ENCODE results near the gene NDUFA8. TPM values are rescaled to one million over a fixed set of nuclear protein-coding genes. Genes with fewer than 3 reads are reported as not detected.
A peak's percentile ranks its signal among the peaks of the same experiment; 100 is the strongest.

Gene NDUFA8
- total RNA-seq, 1 donor from 2014 or later = 46.1 TPM

GRCh38 chr9:122155796-122156195 lies 3.8 kb downstream of the NDUFA8 start:
- Mint-ChIP-seq H3K27me3 (ENCODE audit: unreplicated experiment) (peaks cover 3% of the 10 kb centered on the region), H3K4me3 (ENCODE audit: unreplicated experiment) (no peak overlapping the region), H3K36me3 (ENCODE audit: unreplicated experiment) (no peaks in the 10 kb centered on the region), H3K9me3 (ENCODE audit: unreplicated experiment) (peaks cover 3% of the 10 kb centered on the region), H3K4me1 (ENCODE audit: low read depth, unreplicated experiment) (peaks cover 4% of the 10 kb centered on the region), H3K27ac (ENCODE audit: unreplicated experiment) (no peak overlapping the region)
- TF ChIP-seq CTCF (IDR thresholded peaks at IDR 0.05; ENCODE audit: partially characterized antibody, unreplicated experiment) = no peak
- DNase-seq = no peak

GRCh38 chr9:122151267-122151828 lies 8.2 kb downstream of the NDUFA8 start:
- TF ChIP-seq CTCF (IDR thresholded peaks at IDR 0.05; ENCODE audit: partially characterized antibody, unreplicated experiment) = peak; percentile 29
- no peaks in the 10 kb centered on the region for H3K27me3 Mint-ChIP-seq (ENCODE audit: unreplicated experiment)
- H3K4me1 Mint-ChIP-seq (ENCODE audit: low read depth, unreplicated experiment) = no peaks in the 10 kb centered on the region

GRCh38 chr9:122145592-122145863 lies 14.1 kb downstream of the NDUFA8 start:
- Mint-ChIP-seq H3K27me3 (ENCODE audit: unreplicated experiment) (peaks cover 3% of the 10 kb centered on the region), H3K36me3 (ENCODE audit: unreplicated experiment) (no peaks in the 10 kb centered on the region), H3K4me3 (ENCODE audit: unreplicated experiment) (no peak overlapping the region), H3K27ac (ENCODE audit: unreplicated experiment) (no peak overlapping the region), H3K9me3 (ENCODE audit: unreplicated experiment) (no peaks in the 10 kb centered on the region), H3K4me1 (ENCODE audit: low read depth, unreplicated experiment) (no peaks in the 10 kb centered on the region)
- DNase-seq = no peak
- no peak for TF ChIP-seq CTCF (IDR thresholded peaks at IDR 0.05; ENCODE audit: partially characterized antibody, unreplicated experiment)

More at GRCh38 chr9:122151267-122151828, 8.2 kb downstream of the NDUFA8 start:
- no peaks in the 10 kb centered on the region for H3K9me3 Mint-ChIP-seq (ENCODE audit: unreplicated experiment)
- H3K27ac Mint-ChIP-seq (ENCODE audit: unreplicated experiment) = no peak overlapping the region
- no peak for DNase-seq
- H3K36me3 Mint-ChIP-seq (ENCODE audit: unreplicated experiment) = no peaks in the 10 kb centered on the region
- no peak overlapping the region for H3K4me3 Mint-ChIP-seq (ENCODE audit: unreplicated experiment)

- Mint-ChIP-seq H3K27me3 (ENCODE audit: unreplicated experiment) (peaks cover 3% of the 10 kb centered on the region), H3K4me1 (ENCODE audit: low read depth, unreplicated experiment) (no peaks in the 10 kb centered on the region), H3K9me3 (ENCODE audit: unreplicated experiment) (no peaks in the 10 kb centered on the region), H3K4me3 (ENCODE audit: unreplicated experiment) (no peak overlapping the region), H3K36me3 (ENCODE audit: unreplicated experiment) (no peaks in the 10 kb centered on the region), H3K27ac (ENCODE audit: unreplicated experiment) (no peak overlapping the region)
- no peak for TF ChIP-seq CTCF (IDR thresholded peaks at IDR 0.05; ENCODE audit: partially characterized antibody, unreplicated experiment)
- DNase-seq = no peak
Observed at GRCh38 chr9:122144836-122145591, 14.6 kb downstream of the NDUFA8 start.

- no peak overlapping the region for H3K27ac Mint-ChIP-seq (ENCODE audit: unreplicated experiment)
Observed at GRCh38 chr9:122143876-122144405, 15.6 kb downstream of the NDUFA8 start.

More at GRCh38 chr9:122143876-122144405, 15.6 kb downstream of the NDUFA8 start:
- no peak for DNase-seq
- no peaks in the 10 kb centered on the region for H3K36me3 Mint-ChIP-seq (ENCODE audit: unreplicated experiment)
- no peaks in the 10 kb centered on the region for H3K4me1 Mint-ChIP-seq (ENCODE audit: low read depth, unreplicated experiment)
- no peak overlapping the region for H3K4me3 Mint-ChIP-seq (ENCODE audit: unreplicated experiment)
- peaks cover 3% of the 10 kb centered on the region for H3K27me3 Mint-ChIP-seq (ENCODE audit: unreplicated experiment)
- no peaks in the 10 kb centered on the region for H3K9me3 Mint-ChIP-seq (ENCODE audit: unreplicated experiment)
- no peak for TF ChIP-seq CTCF (IDR thresholded peaks at IDR 0.05; ENCODE audit: partially characterized antibody, unreplicated experiment)

All from glutamatergic neuron (in vitro differentiated cells).